Mesothelial cell of epicardium (in vitro differentiated cells): Measurements from ENCODE around the gene TANGO2. TPM values are rescaled to one million over a fixed set of nuclear protein-coding genes. Genes with fewer than 3 reads are reported as not detected.

Experiments
- DNase-seq, 2 experiments: peaks; one replicate each; pipeline ENCODE4 v3.0.0; 2021; ENCODE audit warnings: low spot score in 2 of 2; ENCODE audit not compliant: unreplicated experiment in 2 of 2
- H3K27ac Mint-ChIP-seq: 2 replicates; pipeline ENCODE4 v1.8.0; 2021; ENCODE audit warnings: mixed read lengths
- H3K27me3 Mint-ChIP-seq: 2 replicates; pipeline ENCODE4 v1.8.0; 2021; ENCODE audit warnings: low read depth, mixed read lengths
- H3K36me3 Mint-ChIP-seq: 2 replicates; pipeline ENCODE4 v1.8.0; 2021; ENCODE audit warnings: mixed read lengths
- H3K4me1 Mint-ChIP-seq: 2 replicates; pipeline ENCODE4 v1.8.0; 2021; ENCODE audit warnings: mixed read lengths
- H3K4me3 Mint-ChIP-seq: 2 replicates; pipeline ENCODE4 v1.8.0; 2021; ENCODE audit warnings: mild to moderate bottlenecking, moderate library complexity, mixed read lengths
- H3K9me3 Mint-ChIP-seq: 2 replicates; pipeline ENCODE4 v1.8.0; 2021; ENCODE audit warnings: mixed read lengths
- total RNA-seq: library from RNA; stranded (reverse); gene quantifications from 3 replicates; pipeline ENCODE4 v1.2.1, GENCODE V29; 2021
- TF ChIP-seq, protein P1 (sequence below): fragments of 200-600 bp; sonication (generic); IDR thresholded peaks from one replicate; pipeline ENCODE4 v1.5.0; 2021; ENCODE audit warnings: antibody characterized with exemption; ENCODE audit not compliant: unreplicated experiment

TANGO2 gene
- total RNA-seq, 1 donor from 2014 or later: 15.6 TPM

DNA sequence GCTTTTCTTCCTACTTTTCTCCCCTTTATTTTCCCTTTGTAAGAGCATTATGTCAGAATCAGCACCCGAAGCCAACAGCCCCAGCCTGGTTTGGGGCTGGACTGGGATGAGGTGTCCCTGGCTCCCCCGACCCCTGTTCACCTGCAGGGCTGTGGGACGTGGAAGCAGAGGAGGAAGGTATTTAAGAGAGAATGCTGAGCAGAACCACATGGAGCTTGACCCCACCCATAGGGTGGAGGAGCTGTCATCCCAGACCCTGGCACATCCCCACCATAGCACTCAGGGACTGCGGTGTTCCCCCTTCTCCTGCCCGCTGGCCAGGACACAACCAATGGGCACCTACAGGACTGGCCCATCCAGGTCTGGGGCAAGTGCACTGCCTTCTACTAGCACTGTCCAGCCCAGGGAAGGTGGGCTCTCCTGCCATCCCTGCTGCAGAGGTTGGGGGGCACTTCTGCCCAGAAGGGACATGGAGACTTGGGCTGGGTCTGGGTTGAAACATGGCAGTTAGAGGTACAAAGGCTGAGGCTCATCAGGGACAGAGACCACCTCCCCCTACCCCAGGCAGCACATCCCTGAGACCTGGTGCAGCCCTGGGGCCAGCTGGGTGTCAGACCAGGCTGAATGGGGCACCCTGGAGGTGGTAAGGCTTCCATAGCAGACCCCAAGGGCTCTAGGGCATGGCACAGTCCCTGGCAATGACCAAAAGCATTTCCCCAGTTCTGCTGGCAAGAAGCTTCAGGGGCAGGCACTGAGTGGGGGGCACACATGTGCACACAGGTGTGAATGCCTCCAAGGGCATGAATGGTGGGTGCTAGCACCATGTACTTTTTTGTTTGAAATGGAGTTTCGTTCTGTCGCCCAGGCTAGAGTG, 19.7 kb downstream of the TANGO2 start:
- Mint-ChIP-seq H3K4me1 (no peaks in the 10 kb centered on the region), H3K27ac (no peak overlapping the region), H3K4me3 (no peak overlapping the region), H3K36me3 (peaks cover 5% of the 10 kb centered on the region), H3K9me3 (no peaks in the 10 kb centered on the region), H3K27me3 (no peaks in the 10 kb centered on the region)
- TF ChIP-seq, protein P1, sequence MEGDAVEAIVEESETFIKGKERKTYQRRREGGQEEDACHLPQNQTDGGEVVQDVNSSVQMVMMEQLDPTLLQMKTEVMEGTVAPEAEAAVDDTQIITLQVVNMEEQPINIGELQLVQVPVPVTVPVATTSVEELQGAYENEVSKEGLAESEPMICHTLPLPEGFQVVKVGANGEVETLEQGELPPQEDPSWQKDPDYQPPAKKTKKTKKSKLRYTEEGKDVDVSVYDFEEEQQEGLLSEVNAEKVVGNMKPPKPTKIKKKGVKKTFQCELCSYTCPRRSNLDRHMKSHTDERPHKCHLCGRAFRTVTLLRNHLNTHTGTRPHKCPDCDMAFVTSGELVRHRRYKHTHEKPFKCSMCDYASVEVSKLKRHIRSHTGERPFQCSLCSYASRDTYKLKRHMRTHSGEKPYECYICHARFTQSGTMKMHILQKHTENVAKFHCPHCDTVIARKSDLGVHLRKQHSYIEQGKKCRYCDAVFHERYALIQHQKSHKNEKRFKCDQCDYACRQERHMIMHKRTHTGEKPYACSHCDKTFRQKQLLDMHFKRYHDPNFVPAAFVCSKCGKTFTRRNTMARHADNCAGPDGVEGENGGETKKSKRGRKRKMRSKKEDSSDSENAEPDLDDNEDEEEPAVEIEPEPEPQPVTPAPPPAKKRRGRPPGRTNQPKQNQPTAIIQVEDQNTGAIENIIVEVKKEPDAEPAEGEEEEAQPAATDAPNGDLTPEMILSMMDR: no peak
- DNase-seq: no peak

DNA sequence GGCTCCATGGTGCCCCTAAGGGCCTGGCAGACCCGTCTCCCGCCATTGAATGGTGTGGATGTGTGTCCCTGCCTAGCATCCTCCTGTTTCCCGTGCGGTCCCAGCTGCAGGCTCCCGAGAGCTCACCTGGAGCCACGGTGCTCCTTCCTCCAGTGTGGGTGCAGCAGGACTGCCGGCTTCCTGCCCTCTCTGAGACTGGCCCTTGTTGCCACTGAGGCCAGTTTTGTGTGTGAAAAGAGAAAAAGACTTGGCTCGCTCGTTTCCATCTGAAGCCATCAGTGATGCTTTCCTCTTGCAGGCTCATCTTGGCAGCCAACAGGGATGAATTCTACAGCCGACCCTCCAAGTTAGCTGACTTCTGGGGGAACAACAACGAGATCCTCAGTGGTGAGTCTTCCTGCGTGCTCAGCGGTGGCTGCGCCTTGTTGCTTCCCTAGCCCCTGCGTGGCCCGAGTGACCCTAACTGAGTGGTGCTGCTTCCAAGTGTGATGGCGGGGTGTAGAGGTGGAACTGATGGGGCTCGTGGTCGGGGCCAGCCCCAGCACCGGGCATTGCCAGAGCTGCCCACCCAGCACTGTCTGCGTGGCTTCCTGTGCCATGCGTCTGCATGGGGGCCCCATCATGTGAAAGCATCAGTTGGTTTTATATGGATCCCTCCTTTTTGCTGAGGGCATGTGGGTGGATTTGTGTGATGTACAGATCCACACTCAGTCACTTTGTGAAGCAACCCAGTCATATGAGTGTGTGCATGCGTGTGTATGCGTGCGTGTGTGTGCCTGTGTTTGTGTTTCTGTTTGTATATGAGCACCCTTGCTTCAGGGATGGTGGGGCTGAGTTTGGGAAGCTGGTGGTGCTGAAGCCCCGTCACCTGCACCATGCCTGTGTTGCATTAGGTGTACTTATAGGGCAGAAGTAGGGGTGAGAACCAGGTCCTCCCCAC, 22.4 kb downstream of the TANGO2 start:
- Mint-ChIP-seq H3K27ac (no peak overlapping the region), H3K36me3 (peaks cover 18% of the 10 kb centered on the region), H3K4me1 (no peaks in the 10 kb centered on the region), H3K9me3 (peaks cover 3% of the 10 kb centered on the region), H3K4me3 (no peak overlapping the region), H3K27me3 (no peaks in the 10 kb centered on the region)
- TF ChIP-seq, protein P1: no peak
- no peak for DNase-seq

DNA sequence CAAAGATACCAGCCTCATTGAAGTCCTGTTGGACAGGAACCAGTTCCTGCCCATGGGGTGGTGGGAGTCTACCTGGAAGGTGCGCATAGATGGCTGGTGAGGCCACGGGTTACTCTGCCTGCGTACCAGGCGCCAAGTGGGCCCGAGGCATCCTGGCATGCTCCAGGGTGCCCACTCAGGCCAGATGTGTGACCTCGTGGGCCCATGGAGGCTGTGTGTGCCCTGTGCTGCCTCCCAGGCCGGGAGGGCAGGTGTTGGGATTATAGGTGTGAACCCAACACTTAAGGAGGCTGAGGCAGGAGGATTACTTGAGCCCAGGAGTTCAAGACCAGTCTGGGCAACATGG, 23.1 kb downstream of the TANGO2 start:
- Mint-ChIP-seq H3K9me3 (peaks cover 7% of the 10 kb centered on the region), H3K27me3 (no peaks in the 10 kb centered on the region), H3K4me3 (no peak overlapping the region), H3K36me3 (peaks cover 21% of the 10 kb centered on the region), H3K4me1 (no peaks in the 10 kb centered on the region), H3K27ac (no peak overlapping the region)
- no peak for DNase-seq
- TF ChIP-seq, protein P1: no peak

DNA sequence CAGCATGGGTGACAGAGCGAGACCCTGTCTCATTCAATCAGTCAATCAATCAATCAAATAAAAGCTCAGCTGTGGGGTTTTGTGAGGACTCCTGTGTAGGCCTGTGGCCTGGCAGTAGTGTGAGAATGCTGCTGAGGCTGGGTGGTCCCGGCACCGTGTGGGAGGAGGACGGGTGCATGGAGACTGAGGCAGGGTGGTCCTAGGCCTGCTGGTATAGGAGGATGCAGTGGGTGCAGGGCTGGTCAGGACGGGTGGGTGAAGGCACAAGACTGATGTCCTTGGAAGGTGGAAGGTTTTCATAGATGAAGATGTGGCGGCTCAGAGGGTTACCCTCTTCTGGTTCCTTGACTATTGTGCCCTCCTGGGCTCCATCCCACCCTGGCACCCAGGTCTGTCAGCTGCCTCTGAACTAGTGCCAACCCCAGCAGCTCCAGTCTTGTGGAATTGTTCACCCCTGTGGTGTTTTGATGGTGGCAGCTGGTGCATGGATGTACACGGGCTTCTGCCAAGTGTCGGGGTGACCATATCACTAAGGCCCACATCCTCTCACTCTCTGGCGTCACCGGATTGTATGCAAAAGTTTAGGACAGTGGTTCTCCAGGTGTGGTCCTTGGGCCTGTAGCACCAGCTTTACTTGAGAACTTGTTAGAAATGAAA, 23.7 kb downstream of the TANGO2 start:
- H3K9me3 Mint-ChIP-seq: peaks cover 9% of the 10 kb centered on the region
- H3K27me3 Mint-ChIP-seq: no peaks in the 10 kb centered on the region
- no peak overlapping the region for H3K27ac Mint-ChIP-seq
- H3K4me3 Mint-ChIP-seq: no peak overlapping the region
- H3K36me3 Mint-ChIP-seq: peaks cover 24% of the 10 kb centered on the region
- TF ChIP-seq, protein P1: no peak
- no peak for DNase-seq
- no peaks in the 10 kb centered on the region for H3K4me1 Mint-ChIP-seq

DNA sequence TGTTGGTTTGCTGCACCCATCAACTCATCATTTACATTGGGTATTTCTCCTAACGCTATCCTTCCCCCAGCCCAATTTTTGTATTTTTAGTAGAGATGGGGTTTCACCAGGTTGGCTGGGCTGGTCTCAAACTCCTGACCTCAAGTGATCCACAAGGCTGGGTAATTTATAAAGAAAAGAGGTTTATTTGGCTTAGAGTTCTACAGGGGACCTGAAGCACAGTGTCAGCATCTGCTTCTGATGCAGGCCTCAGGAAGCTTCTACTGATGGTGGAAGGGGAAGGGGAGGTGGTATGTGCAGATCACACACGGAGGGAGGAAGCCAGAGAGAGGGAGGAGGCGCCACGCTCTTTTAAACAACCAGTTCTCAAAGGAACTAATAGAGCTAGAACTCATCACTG, 25.8 kb downstream of the TANGO2 start:
- Mint-ChIP-seq H3K27ac (no peak overlapping the region), H3K36me3 (peaks cover 28% of the 10 kb centered on the region), H3K4me3 (no peak overlapping the region), H3K9me3 (peaks cover 9% of the 10 kb centered on the region), H3K4me1 (no peaks in the 10 kb centered on the region), H3K27me3 (no peaks in the 10 kb centered on the region)
- no peak for DNase-seq
- TF ChIP-seq, protein P1: no peak
